K562 (cell line): ENCODE data around the gene LRP1. TPM values are rescaled to one million over a fixed set of nuclear protein-coding genes. Genes with fewer than 3 reads are reported as not detected.

ENCODE experiments used
- CREBBP ChIP-seq: IDR thresholded peaks from one replicate; pipeline ENCODE4 v1.6.1; 2012; ENCODE audit warnings: low read depth, mild to moderate bottlenecking, control low read depth, inconsistent platforms, low read length
- ELF2 ChIP-seq: fragments of 250-450 bp; sonication (Bioruptor Pico); IDR thresholded peaks from 2 replicates; pipeline ENCODE4 v1.5.0; 2021; ENCODE audit warnings: mild to moderate bottlenecking
- IRF2 ChIP-seq: sonication (generic); formaldehyde crosslinking; IDR thresholded peaks from 2 replicates; pipeline ENCODE4 v1.8.1; 2022; ENCODE audit warnings: mild to moderate bottlenecking, missing genetic modification reagents
- MEIS2 ChIP-seq: fragments of 450-650 bp; IDR thresholded peaks from 2 replicates; pipeline ENCODE4 v1.6.1; 2014; ENCODE audit warnings: mild to moderate bottlenecking; ENCODE audit not compliant: partially characterized antibody
- NCOA6 ChIP-seq: fragments of 450-650 bp; IDR thresholded peaks from 2 replicates; pipeline ENCODE4 v1.6.1; 2017; ENCODE audit warnings: mild to moderate bottlenecking
- SREBF1 ChIP-seq: fragments of 150-350 bp; IDR thresholded peaks from 2 replicates; pipeline ENCODE4 v1.6.1; 2014; ENCODE audit warnings: antibody characterized with exemption, low read depth, low read length, borderline replicate concordance
- SRF ChIP-seq, 2 experiments: fragments of 250-450, 450-650 bp in 1 of 2; sonication (Bioruptor Pico) in 1 of 2; sonication (generic) in 1 of 2; formaldehyde crosslinking; IDR thresholded peaks; 2 replicates each; pipeline versions ENCODE4 v1.5.0 to v1.5.1; 2020 to 2022; ENCODE audit warnings: mild to moderate bottlenecking in 1 of 2, missing genetic modification reagents in 1 of 2
- U2AF2 ChIP-seq: fragments of 200-400 bp; formaldehyde crosslinking; optimal IDR thresholded peaks from 2 replicates; pipeline ENCODE3; 2017; ENCODE audit warnings: low read depth, mild to moderate bottlenecking, low read length
- ZBTB1 ChIP-seq: sonication (generic); formaldehyde crosslinking; IDR thresholded peaks from 2 replicates; pipeline ENCODE4 v1.8.1; 2023; ENCODE audit warnings: missing genetic modification reagents, low read depth, mild to moderate bottlenecking, borderline replicate concordance
- ZNF212 ChIP-seq: fragments of 450-650 bp; formaldehyde crosslinking; IDR thresholded peaks from 2 replicates; pipeline ENCODE4 v1.4.0; 2020; ENCODE audit warnings: mild to moderate bottlenecking
- polyA plus RNA-seq, 8 experiments: library from polyadenylated mRNA; depleted of rRNA in 4 of 8; stranded (reverse) in 5 of 8; unstranded in 3 of 8; fragments of >200 nt; fragmentation: Nextera tagmentation in 2 of 8; fragmentation: Illumina TruSeq in 1 of 8; extraction: Ambion mirVana in 2 of 8; extraction: Trizol in 1 of 8; gene quantifications; 2 replicates each; pipeline versions ENCODE4 v1.2.1 to v1.2.3, GENCODE V29; 2011 to 2014; ENCODE audit warnings: inconsistent platforms in 1 of 8, missing spikeins in 1 of 8
- total RNA-seq, 7 experiments: library from RNA; depleted of rRNA in 6 of 7; stranded (reverse); fragments of >200 nt in 6 of 7; fragmentation: Illumina TruSeq in 2 of 7; extraction: Trizol in 2 of 7; gene quantifications; 2 replicates each; pipeline versions ENCODE4 v1.2.1 to v1.2.3, GENCODE V29; 2011 to 2021; ENCODE audit warnings: low replicate concordance in 1 of 7
- TF ChIP-seq, protein P1 (sequence below): IDR thresholded peaks from 2 replicates; pipeline ENCODE4 v1.6.1; 2012; ENCODE audit warnings: low read depth, low read length, improper control_type of control experiment, borderline replicate concordance
- TF ChIP-seq, protein P2 (sequence below): fragments of 450-650 bp; IDR thresholded peaks from 2 replicates; pipeline ENCODE4 v1.6.1; 2016; ENCODE audit warnings: low read depth
- TF ChIP-seq, protein P3 (sequence below): fragments of 250-450 bp; sonication (Bioruptor Pico); IDR thresholded peaks from 2 replicates; pipeline ENCODE4 v1.5.0; 2021
- TF ChIP-seq, protein P4 (sequence below): fragments of 450-650 bp; formaldehyde crosslinking; conservative IDR thresholded peaks from 2 replicates; pipeline ENCODE4 v1.4.0; 2022; ENCODE audit warnings: mild to moderate bottlenecking, missing genetic modification characterization

The LRP1 gene
- total and polyA plus RNA-seq, 9 of the 15 experiments (the other 6 are each of a cell fraction or from before 2014, with no cell fraction given): 0.04 to 0.64 (median 0.19) TPM; not detected in 2

DNA sequence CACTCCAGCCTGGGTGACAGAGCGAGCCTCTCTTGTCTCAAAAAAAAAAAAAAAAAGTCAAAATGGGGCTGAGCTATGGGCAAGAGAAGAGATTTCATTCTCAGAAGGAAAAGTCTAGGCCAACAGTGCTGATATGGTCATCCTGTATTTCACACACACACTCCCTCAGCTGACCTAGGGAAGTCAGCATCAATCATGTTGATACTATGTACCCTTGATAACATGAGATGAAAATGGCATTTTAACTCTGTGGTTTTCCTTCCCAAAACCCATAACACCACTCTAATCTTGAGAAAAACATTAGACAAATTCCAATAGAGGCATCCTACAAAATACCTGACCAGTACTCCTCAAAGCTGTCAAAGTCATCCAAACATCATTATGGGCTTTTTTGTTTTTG, 47.4 kb upstream of the LRP1 start (continued):
- TF ChIP-seq ZNF212: no peak
- no peak for TF ChIP-seq SREBF1
- TF ChIP-seq, protein P1, sequence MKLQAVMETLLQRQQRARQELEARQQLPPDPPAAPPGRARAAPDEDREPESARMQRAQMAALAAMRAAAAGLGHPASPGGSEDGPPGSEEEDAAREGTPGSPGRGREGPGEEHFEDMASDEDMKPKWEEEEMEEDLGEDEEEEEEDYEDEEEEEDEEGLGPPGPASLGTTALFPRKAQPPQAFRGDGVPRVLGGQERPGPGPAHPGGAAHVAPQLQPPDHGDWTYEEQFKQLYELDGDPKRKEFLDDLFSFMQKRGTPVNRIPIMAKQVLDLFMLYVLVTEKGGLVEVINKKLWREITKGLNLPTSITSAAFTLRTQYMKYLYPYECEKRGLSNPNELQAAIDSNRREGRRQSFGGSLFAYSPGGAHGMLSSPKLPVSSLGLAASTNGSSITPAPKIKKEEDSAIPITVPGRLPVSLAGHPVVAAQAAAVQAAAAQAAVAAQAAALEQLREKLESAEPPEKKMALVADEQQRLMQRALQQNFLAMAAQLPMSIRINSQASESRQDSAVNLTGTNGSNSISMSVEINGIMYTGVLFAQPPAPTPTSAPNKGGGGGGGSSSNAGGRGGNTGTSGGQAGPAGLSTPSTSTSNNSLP: no peak
- TF ChIP-seq SRF (CRISPR knock-in tag; IDR thresholded peaks at IDR 0.05): no peak
- TF ChIP-seq, protein P2, sequence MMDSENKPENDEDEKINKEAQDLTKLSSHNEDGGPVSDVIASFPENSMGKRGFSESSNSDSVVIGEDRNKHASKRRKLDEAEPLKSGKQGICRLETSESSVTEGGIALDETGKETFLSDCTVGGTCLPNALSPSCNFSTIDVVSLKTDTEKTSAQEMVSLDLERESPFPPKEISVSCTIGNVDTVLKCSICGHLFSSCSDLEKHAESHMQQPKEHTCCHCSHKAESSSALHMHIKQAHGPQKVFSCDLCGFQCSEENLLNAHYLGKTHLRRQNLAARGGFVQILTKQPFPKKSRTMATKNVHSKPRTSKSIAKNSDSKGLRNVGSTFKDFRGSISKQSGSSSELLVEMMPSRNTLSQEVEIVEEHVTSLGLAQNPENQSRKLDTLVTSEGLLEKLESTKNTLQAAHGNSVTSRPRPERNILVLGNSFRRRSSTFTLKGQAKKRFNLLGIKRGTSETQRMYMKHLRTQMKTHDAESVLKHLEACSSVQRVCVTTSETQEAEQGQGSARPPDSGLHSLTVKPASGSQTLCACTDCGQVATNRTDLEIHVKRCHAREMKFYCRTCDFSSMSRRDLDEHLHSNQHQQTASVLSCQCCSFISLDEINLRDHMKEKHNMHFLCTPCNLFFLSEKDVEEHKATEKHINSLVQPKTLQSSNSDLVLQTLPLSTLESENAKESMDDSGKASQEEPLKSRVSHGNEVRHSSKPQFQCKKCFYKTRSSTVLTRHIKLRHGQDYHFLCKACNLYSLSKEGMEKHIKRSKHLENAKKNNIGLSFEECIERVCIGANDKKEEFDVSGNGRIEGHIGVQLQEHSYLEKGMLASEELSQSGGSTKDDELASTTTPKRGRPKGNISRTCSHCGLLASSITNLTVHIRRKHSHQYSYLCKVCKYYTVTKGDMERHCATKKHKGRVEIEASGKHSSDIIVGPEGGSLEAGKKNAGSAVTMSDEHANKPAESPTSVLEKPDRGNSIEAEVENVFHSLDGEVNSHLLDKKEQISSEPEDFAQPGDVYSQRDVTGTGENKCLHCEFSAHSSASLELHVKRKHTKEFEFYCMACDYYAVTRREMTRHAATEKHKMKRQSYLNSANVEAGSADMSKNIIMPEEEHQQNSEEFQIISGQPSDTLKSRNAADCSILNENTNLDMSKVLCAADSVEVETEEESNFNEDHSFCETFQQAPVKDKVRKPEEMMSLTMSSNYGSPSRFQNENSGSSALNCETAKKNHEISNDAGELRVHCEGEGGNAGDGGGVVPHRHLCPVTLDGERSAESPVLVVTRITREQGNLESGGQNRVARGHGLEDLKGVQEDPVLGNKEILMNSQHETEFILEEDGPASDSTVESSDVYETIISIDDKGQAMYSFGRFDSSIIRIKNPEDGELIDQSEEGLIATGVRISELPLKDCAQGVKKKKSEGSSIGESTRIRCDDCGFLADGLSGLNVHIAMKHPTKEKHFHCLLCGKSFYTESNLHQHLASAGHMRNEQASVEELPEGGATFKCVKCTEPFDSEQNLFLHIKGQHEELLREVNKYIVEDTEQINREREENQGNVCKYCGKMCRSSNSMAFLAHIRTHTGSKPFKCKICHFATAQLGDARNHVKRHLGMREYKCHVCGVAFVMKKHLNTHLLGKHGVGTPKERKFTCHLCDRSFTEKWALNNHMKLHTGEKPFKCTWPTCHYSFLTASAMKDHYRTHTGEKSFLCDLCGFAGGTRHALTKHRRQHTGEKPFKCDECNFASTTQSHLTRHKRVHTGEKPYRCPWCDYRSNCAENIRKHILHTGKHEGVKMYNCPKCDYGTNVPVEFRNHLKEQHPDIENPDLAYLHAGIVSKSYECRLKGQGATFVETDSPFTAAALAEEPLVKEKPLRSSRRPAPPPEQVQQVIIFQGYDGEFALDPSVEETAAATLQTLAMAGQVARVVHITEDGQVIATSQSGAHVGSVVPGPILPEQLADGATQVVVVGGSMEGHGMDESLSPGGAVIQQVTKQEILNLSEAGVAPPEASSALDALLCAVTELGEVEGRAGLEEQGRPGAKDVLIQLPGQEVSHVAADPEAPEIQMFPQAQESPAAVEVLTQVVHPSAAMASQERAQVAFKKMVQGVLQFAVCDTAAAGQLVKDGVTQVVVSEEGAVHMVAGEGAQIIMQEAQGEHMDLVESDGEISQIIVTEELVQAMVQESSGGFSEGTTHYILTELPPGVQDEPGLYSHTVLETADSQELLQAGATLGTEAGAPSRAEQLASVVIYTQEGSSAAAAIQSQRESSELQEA: no peak
- peak; percentile 77 for TF ChIP-seq MEIS2
- TF ChIP-seq, protein P3, sequence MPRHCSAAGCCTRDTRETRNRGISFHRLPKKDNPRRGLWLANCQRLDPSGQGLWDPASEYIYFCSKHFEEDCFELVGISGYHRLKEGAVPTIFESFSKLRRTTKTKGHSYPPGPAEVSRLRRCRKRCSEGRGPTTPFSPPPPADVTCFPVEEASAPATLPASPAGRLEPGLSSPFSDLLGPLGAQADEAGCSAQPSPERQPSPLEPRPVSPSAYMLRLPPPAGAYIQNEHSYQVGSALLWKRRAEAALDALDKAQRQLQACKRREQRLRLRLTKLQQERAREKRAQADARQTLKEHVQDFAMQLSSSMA (CRISPR knock-in tag): no peak
- TF ChIP-seq CREBBP: no peak
- no peak for TF ChIP-seq U2AF2
- no peak for TF ChIP-seq NCOA6
- no peak for TF ChIP-seq ELF2 (CRISPR knock-in tag)
- no peak for TF ChIP-seq ZBTB1 (CRISPR knock-in tag)
- no peak for TF ChIP-seq IRF2 (CRISPR knock-in tag)
- TF ChIP-seq, protein P4, sequence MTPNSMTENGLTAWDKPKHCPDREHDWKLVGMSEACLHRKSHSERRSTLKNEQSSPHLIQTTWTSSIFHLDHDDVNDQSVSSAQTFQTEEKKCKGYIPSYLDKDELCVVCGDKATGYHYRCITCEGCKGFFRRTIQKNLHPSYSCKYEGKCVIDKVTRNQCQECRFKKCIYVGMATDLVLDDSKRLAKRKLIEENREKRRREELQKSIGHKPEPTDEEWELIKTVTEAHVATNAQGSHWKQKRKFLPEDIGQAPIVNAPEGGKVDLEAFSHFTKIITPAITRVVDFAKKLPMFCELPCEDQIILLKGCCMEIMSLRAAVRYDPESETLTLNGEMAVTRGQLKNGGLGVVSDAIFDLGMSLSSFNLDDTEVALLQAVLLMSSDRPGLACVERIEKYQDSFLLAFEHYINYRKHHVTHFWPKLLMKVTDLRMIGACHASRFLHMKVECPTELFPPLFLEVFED (CRISPR knock-in tag): no peak
